ENCODE measurements around the gene ABCA7.
A peak's percentile ranks its signal among the peaks of the same experiment; 100 is the strongest.

The ABCA7 gene

GRCh38 chr19:1074544-1075283 lies 34.8 kb downstream of the ABCA7 start:
- DNase-seq = no peak

GRCh38 chr19:1076046-1076386 lies 36.1 kb downstream of the ABCA7 start:
- no peak for DNase-seq

- no peak for DNase-seq
Observed at GRCh38 chr19:1076951-1077350, 37.0 kb downstream of the ABCA7 start.

- no peak for DNase-seq
Observed at GRCh38 chr19:1079566-1080111, 39.7 kb downstream of the ABCA7 start.

GRCh38 chr19:1080360-1081161 lies 40.7 kb downstream of the ABCA7 start:
- no peak for DNase-seq

- DNase-seq = peak; percentile 76
Observed at GRCh38 chr19:1081301-1082164, 41.6 kb downstream of the ABCA7 start.

GRCh38 chr19:1082165-1082927 lies 42.4 kb downstream of the ABCA7 start:
- peak; percentile 99 for DNase-seq

GRCh38 chr19:1082928-1083816 lies 43.3 kb downstream of the ABCA7 start:
- DNase-seq = no peak

- no peak for DNase-seq
Observed at GRCh38 chr19:1084024-1084868, 44.3 kb downstream of the ABCA7 start.

- DNase-seq = no peak
Observed at GRCh38 chr19:1085053-1085658, 45.2 kb downstream of the ABCA7 start.

- DNase-seq = no peak
Observed at GRCh38 chr19:1085676-1086442, 46.0 kb downstream of the ABCA7 start.

GRCh38 chr19:1086613-1087012 lies 46.7 kb downstream of the ABCA7 start:
- DNase-seq = no peak

GRCh38 chr19:1087813-1088415 lies 48.0 kb downstream of the ABCA7 start:
- no peak for DNase-seq

- no peak for DNase-seq
Observed at GRCh38 chr19:1088416-1089010, 48.6 kb downstream of the ABCA7 start.

GRCh38 chr19:1089126-1089771 lies 49.3 kb downstream of the ABCA7 start:
- DNase-seq = peak; percentile 51

GRCh38 chr19:1089891-1090290 lies 50.0 kb downstream of the ABCA7 start:
- no peak for DNase-seq

- DNase-seq = no peak
Observed at GRCh38 chr19:1090731-1091543, 51.0 kb downstream of the ABCA7 start.

Measured in islet precursor cell (in vitro differentiated cells).